Epidermal melanocyte (primary cell): ENCODE results near the gene YIF1A.

Experiments used
- DNase-seq: peaks from one replicate; pipeline ENCODE4 v3.0.0; 2011; ENCODE audit warnings: low spot score; ENCODE audit not compliant: insufficient read length

YIF1A gene, protein sequence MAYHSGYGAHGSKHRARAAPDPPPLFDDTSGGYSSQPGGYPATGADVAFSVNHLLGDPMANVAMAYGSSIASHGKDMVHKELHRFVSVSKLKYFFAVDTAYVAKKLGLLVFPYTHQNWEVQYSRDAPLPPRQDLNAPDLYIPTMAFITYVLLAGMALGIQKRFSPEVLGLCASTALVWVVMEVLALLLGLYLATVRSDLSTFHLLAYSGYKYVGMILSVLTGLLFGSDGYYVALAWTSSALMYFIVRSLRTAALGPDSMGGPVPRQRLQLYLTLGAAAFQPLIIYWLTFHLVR

DNA sequence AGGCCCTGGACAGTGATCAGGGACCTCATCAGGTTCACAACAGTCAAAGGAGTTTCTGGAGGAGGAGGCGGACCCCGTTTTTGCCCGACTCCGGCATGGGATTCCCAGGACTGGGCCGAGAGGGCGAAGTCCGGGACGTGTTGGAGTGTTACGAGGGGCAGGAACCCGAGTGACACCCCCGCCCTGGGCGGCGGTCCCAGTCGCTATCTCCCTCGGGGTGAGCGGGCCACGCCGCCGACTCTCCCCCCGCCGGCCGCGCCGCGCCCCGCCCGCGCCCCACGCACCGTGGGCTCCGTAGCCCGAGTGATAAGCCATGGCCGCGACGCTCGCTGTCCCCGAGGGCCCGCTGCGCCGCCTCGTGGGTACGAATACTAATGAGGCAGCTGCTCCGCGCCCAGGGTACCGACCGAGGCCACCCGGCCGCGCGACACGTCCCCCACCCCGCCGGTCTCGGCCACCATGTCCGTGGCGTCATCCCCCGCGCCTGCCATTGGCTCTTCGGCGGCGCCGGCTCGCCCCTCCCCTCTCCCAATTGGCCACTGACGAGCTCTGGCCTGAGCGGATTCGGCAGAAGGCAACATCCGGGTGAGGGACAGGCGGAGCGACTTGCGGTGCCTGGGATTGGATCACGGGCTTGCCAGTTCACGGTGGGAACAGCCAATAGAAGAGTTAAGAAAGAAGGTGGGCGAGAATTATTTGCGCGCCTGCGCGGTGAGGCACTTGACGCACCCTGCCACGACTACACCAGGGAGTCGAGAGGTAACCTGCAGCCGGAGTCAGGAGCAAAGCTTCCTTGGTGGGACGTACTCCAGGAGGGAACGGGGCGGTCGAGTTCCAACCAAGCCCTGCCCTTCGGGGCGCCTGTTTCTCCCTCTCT lies at the start of gene YIF1A:
Gene YIF1A (minus strand): TSS at position 473 of the 877 bp plus-strand sequence. CDS start 158 bp downstream, at position 315.
- DNase-seq: peak; percentile 100

DNA sequence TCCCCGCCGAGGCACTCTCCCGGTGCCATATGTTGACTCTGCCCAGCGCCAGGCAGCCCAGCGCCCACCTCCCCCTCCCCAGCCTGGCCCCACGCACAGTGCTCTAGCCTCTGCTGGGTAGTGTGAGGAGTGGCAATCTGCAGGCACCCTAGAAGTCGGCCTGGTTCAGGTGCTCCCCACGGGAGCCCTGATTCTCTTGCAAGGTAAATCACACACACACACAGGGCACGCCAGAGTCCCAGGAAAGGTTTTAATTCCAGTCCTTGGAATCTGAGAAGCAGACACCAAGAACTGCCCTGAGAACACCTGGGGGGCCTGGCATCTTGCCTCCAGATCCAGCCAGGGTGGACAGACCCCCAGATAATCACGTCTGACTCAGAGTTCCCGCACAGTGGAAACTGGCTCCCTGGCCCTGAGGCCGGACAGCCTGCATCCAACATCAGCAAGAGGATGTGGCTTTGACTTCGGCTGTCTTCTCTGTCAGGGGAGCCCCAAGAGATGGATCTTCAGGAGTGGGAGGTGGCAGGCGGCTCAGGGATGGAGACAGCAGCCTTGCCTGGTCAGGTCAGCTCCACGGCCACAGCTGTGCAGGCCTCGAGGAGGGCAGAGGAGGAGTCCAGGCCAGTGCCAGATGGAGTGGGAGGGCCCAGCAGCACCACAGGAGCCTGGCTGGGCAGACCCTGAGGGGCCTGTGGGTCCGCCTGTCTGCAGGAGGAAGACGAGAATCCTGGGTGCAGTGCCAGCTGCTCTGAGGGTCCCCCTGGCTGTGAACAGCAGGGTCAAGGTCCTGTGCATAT lies 48.4 kb upstream of the YIF1A start:
- DNase-seq: no peak

DNA sequence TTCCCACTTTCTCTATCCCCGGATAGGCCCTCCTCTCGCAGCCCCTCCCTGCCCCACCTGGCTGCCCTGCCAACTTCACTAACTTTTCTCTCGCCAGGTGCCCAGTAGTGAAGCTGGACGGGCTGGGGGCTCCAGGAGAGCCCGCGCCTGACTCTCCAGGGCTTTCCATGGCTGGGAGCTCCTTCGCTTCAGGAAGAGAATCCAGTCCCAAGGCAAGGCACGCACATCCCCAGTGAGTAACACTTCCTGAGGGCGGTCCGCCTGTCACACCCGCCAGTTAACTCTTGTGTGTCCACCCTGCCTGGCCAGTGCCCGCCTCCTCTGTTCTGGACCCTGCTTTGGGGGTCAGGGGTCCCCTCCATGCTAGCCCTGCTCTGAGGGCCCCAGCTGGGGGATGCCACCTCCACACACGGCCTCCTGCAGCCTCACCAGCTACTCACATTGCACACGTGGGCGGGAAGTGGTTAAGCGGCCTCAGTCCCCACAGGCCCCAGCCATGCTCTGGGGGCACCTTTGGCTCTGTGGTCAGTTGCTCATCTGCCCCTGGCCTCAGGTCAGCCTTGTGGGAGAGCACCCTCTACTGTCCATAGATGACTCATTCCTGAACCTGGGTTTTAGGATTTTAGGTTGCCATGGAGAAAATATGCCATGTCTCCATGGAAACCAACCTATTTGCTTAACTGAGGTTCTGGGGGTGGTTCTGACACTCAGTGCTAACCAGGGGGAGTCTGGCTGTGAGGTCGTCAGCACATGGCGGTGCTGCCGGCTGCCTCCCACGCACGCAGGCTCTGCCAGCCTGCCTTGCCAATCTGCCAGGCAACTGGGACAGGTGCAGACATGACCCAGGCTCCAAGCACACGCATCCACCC lies 47.5 kb upstream of the YIF1A start, which contains the start of gene RIN1:
Gene RIN1 (minus strand): TSS at position 201 of the 869 bp plus-strand sequence. CDS start 32 bp downstream, at position 169.
- DNase-seq: peak; percentile 93

DNA sequence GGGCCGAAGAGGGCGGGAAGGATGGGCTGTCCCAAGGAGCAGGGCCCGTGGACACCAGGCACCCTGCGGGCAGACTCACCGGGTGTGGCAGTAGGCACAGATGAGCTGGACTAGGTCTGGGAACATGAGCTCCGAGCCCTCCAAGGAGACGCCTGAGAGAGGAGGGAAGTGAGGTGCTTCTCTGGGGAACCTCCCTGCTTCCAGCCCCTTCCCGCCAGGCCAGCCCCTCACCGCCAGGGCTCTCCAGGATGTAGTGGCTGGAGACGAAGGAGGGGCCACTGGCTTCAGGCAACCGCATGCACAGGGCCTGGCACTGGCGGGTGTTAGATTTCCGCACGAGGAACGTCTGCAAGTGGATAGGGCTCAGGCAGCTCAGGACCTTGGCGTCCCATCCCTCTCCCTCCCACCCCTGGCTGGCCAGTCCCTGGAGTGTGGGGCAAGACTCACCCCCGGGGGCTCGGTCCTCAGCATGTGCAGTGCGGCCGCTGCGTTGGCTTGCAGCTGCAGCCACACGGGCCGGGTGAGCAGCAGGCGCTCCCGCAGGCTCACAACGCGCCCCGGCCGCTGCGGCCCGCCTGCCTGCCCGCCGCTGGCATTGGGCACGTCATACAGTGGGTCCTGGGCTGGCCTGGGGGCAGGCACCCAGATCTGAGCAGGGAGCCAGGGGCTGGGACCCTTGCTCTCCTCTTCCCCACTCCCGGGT lies 46.7 kb upstream of the YIF1A start:
- peak; percentile 37 for DNase-seq

DNA sequence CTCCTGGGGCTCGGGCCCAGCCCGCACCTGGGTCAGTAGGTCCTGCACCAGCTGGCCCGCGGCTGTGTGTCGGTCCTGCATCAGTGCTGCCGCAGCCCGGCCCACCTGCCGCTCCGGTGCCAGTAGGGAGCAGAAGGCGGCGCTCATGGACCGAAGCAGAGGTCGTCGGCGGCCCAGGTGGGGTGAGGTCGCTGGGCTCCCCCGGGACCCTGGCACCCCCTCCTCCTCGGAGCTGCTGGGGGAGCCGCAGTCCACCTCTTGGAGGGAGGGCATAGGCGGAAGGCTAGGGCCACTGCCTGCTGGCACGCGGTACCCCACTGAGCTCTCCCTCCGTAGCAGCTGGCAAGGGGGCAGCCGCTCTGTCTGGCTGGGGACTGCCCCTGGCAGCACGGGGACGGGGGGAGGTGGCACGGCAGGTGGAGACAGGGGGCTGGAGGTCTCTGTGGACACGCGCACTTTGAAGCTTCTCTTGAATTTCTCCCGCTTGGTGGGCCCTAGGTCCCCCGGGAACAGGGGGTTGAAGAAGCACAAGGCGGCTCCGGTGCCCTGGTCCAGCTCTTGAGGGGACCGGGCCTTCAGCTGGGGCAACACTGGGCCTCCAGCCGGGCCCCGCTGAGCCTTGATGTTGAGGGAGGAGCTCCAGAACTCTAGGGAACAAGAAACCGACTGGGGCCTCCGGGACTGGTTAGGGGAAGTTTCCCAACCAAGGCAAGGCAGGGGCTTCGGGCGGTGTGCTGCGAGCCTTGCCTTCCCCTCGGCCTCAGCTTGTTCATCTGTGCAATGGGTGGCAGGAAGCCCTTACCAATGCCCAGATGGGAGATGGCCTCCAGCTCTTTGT lies 45.9 kb upstream of the YIF1A start:
- DNase-seq: peak; percentile 10

DNA sequence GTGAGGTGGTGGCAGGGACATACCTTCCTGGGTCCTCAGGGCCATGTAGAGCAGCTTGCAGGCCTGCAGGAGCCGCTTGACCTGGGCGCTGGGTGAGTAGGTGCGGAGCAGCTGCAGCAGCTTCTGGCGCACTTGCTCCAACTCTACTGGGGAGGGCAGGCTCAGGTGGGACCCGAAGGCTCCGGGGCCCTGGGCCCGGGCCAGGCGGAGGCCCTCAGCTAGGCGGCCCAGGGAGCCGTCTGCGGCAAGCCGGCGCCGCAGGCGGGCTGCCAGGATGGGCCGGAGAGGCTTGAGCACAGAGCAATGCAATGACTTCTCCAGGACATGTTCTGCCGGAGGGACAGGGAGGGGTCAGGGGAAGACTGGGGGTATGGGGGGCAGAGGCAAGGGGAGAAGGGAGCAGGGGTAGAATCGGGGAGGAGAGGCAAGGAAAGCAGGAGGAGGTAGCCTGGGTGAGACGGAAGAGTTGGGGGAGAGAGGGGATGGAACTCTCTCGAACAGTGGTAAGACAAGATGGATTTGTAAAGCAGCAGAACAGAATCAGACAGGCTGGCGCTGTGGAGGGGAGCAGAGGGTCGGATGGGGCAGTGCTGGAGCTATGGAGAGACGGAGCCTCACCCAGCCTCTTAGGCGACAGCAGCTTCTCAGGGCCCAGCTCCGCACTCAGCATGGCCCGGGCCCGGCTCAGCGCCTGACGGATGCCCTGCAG lies 45.1 kb upstream of the YIF1A start:
- DNase-seq: peak; percentile 9

DNA sequence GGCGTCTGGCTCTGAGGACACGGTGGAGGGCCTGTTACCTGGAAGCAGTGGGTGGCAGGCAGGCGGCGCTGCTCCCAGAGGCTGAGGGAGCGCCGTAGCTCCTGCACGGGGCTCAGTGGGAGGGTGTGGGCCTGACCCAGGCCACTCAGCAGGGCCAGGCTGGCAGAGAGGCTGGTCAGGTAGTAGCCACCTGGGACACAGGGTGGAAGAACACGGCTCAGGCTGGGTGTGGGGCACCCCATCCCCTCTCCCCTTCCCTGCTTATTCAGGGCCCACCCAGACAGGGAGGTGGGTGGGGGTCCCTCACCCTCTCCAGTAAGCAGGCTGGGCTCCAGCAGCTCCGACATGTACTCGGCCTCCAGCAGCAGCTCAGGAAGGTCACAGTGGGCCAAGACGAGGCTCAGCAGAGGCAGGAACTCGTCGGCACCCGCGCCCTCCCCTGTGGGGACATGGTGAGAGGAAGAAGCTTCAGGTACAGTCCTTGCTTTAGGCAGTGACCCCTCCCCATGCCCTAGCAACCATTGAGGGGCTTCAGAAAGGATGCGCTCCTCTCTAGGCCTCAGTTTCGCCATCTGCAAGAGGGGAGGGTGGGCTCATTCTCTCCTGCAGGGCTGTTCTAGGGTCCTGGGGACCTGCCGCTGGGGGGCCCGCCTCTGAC lies 44.4 kb upstream of the YIF1A start:
- DNase-seq: no peak

DNA sequence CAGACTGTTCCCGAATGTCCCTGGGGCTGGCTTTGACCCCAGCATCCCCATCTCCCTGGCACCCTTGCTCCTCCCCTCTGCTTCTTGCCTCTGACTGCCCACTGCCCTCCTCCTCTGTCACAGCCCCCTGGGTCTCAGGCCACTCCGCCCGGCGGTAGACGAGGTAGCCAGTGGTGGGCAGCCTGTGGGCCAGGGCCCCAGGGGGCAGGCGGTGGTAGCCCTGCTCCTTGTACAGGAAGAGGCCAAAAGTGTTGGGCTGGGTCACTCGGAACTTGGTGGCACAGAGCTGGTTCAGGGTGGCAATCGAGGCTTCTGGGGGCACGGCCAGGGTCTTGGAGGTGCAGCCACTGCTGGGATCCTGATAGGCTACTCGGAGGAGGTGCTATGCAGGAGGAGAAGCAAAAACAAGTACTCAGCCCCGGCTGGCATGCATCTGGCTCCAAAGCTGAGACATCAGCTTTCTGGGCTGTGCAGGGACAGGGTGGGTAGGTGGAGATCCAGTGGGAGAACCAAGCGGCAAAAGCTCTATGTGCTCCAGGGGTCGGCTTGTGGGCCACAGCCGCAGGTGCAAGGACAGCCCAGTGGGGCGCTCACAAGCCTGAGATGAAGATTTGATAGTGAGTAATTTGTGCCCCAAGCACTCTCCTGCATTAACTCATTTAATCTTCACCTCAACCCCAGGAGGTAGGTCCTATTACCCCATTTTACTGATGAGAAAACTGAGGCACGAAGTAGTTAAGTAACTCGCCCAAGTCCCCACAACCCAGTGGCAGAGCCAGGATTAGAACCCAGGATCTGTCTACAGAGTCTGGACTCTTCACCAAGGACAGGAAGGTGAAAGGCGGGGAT lies 43.7 kb upstream of the YIF1A start:
- DNase-seq: no peak

DNA sequence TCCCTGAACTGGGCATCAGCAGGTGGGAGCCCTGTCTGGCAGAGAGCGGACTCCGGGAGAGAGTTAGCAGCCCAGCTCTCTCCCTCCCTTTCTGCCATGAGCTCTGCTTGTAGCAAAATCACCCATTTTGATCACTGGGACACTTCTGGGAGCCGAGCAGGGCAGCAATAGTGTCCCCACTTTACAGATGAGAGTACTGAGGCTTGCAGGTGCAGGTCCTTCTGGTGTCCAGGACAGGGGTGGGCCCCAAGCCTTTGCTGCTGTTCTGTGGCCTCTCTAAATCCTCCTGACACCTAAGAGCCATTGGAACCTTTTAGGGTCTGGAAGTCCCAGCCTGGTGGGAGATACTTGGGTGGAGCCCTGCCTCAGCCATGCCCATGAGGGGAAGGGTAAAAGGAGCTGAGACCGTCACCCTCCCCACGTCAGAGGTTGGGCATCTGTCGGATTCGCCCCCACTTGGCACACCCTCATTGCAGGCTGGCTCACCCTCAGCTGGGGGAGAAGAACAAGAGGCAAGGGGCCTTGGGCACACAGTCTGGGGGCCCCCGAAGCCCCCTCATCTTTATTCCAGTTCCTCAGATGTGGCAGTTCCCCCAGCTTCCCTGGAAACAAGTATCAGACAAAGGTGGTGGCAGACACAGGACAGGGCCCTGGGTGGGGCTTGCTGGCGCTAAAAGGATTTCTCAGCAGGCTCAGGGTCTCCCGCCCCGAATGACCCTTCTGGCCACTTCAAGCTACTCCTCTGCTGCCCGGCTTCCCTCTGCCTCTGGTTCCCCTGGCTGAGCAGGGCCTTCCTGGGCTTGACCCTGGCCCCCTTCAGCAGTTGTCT lies 42.8 kb upstream of the YIF1A start:
- no peak for DNase-seq

DNA sequence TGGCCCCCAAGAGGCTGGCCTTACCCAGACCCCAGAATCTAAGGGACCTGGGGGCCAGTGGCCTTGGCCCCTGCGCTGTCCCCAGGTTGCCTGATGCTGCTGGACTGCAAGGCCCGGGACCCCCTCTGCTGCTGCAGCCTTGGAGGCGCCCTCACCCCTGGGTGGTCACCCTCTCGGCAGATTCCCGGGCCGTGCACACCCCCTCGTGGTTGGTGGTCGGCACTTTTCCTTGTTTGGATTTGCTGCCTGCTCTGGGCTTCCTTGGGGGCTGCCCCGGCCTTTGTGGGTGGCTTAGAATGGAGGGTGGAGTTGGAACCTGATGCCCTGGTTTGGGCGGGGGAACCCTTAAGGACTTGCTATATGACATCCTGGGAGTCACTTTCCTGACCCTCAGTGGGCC lies 42.0 kb upstream of the YIF1A start:
- no peak for DNase-seq

DNA sequence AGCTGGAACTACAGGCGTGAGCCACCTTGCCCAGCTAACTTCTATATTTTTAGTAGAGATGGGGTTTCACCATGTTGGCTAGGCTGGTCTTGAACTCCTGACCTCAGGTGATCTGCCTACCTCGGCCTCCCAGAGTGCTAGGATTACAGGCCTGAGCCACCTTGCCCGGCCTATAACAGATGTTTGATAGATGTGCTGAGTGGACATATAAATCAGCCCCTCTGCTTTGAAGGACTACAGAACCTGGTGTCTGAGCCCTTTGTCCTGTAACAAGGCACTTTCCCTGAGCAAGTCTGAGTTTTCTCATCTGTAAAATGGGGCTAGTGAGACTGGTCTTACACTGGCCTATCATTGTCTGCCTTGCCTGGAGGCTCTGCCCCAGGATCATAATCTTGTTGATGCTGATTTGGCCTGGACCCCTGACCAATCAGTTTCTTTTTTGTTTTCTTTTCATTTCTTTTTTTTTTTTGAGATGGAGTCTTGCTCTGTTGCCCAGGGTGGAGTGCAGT lies 40.3 kb upstream of the YIF1A start:
- peak; percentile 10 for DNase-seq

DNA sequence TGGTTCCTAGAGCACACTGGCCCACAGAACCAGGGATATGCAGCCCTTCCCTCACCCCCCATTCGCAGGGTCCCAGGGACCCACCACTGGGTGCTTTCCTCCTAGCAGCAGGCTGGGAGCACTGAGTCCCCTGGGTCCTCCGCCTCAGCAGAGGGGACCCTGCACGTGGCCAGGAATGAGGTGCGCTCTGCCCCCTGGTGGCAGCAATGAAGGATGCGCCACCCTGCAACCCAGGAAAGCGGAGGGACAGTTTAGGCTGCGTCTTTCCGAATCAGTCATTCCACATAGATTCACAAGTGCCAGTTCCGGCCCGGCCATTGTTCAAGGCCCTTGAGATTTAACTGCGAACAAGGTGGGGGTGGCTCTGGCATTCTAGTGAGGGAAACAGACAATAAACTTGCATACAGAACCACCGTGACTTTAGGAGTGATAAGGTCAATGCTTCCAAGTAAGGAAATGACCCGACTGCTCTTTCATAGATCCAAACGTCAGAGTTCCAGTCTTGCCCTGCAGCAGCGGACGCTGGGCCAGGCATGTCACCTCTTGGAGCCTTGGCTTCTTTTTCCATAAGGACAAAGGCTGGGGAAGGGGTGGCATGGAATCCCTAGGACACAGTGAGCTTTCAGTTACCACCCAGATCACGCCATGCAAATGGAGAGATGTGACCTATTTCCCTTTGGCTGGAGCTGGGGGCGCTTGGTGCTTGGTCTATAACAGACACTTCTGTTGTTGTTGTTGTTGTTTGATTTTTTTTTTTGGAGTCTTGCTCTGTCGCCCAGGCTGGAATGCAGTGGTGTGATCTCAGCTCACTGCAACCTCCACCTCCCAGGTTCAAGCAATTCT lies 39.6 kb upstream of the YIF1A start:
- peak; percentile 91 for DNase-seq

DNA sequence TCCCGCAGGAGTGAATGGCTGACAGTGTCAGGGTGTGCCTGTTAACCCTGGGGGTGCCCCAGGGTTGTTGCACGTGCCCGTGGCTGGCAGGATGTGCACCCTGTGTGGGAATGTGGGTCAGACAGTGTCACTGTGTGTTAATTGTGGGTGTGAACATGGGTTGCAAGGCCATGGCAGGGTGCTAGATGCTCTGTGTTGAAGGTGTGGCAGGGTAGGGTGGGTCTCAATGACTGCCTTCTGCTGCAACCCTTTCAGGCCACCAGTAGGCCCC lies 39.0 kb upstream of the YIF1A start:
- DNase-seq: no peak

DNA sequence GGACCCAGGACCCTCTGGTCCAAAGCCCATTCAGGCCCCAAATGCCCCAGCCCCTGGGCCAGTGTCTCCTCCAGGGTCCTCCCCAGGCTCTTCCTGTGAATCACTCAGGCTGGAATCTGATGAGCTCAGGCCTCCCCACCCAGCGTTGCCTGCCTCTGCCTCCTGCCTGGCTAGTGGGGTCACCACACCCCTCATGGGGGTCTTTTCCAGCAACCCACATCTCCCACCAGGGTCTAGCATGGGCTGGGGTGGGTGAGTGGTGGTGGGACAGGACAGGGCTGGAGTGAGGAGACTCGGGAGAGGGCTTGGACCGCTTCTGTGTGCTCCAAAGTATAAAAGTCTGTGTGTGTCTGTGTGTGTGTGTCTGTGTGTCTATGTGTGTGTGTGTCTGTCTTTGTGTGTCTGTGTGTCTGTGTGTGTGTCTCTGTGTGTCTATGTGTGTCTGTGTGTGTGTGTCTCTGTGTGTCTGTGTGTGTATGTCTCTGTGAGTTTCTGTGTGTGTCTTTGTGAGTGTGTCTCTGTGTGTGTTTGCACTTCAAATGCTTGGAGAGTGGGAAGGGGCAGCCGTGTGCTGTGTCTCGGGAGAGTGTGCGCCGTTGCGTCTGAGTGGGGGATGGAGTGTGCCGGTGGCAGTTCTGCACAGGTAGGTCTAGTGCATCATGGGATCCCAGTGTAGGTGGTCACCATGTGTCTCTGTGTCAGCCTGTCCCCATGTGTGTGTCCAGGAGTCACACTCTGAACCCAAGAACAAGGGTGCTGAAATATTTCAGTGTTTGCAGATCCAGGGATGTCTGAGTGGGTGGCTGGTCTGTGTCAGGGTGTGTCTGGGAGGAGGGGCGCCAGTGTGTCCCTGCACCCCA lies 38.5 kb upstream of the YIF1A start:
- no peak for DNase-seq
